Stimulated activated naive CD8-positive, alpha-beta T cell treated with anti-CD3 and anti-CD28 coated beads, Interleukin-15, amount 100 ng/mL, for 72 hours (primary cell): ENCODE results near the gene PPIG.
"Not testable (repeated sequence)": the region's sequence is repeated elsewhere in the genome, so short reads cannot be mapped to it uniquely, and the experiment has no call there.

Experiments
- ATAC-seq: fragments of 150-1000 bp; cut with Tn5 transposase; 2 replicates; pipeline ENCODE4 v1.10.0; 2021; ENCODE audit warnings: mild to moderate bottlenecking, moderate library complexity
- DNase-seq, 2 donors: peaks; one replicate each; pipeline ENCODE4 v3.0.0; 2021 to 2022
- H3K27ac Mint-ChIP-seq, 2 donors: one replicate each; pipeline ENCODE4 v1.8.0; 2022; ENCODE audit warnings: mild to moderate bottlenecking in 2 of 2, mixed read lengths in 2 of 2, moderate library complexity in 2 of 2
- H3K27me3 Mint-ChIP-seq: one replicate; pipeline ENCODE4 v1.8.0; 2022; ENCODE audit warnings: mixed read lengths
- H3K4me1 Mint-ChIP-seq: one replicate; pipeline ENCODE4 v1.8.0; 2022; ENCODE audit warnings: mild to moderate bottlenecking, mixed read lengths
- H3K4me3 Mint-ChIP-seq, 2 donors: one replicate each; pipeline ENCODE4 v1.8.0; 2022; ENCODE audit warnings: mild to moderate bottlenecking in 2 of 2, mixed read lengths in 2 of 2, moderate library complexity in 1 of 2
- H3K9me3 Mint-ChIP-seq, 2 donors: one replicate each; pipeline ENCODE4 v1.8.0; 2022; ENCODE audit warnings: mixed read lengths in 2 of 2

The PPIG gene

GRCh38 chr2:169584005-169584877 is at the start of gene PPIG:
PPIG (plus strand) TSS chr2:169584351; CDS start chr2:169604042, 19,691 bp downstream.
- Mint-ChIP-seq H3K27me3 (peaks cover under 1% of the 10 kb centered on the region), H3K9me3 (peaks cover 4 to 7% of the 10 kb centered on the region in 2 donors), H3K4me3 (peak within 1 kb of the TSS; percentile 98), H3K4me1 (peaks cover 33% of the 10 kb centered on the region), H3K27ac (peak within 1 kb of the TSS; percentile 99 to 100)
- ATAC-seq, result peak; percentile 96
- DNase-seq, result peak; percentile 80 to 89

- H3K4me1 Mint-ChIP-seq, H3K4me3 Mint-ChIP-seq, H3K27ac Mint-ChIP-seq, H3K27me3 Mint-ChIP-seq, ATAC-seq, DNase-seq, H3K9me3 Mint-ChIP-seq: not testable (repeated sequence)
These were observed 44.7 kb upstream of the PPIG start for GRCh38 chr2:169539460-169539859.

- no peaks in the 10 kb centered on the region for H3K9me3 Mint-ChIP-seq
- DNase-seq, result no peak
- no peak overlapping the region for H3K4me3 Mint-ChIP-seq
- H3K4me1 Mint-ChIP-seq, result no peaks in the 10 kb centered on the region
- H3K27ac Mint-ChIP-seq, result no peak overlapping the region
- H3K27me3 Mint-ChIP-seq, result no peaks in the 10 kb centered on the region
- no peak for ATAC-seq
These were observed 44.0 kb upstream of the PPIG start for GRCh38 chr2:169540146-169540545.

- Mint-ChIP-seq H3K27me3 (no peaks in the 10 kb centered on the region), H3K27ac (no peak overlapping the region), H3K9me3 (no peaks in the 10 kb centered on the region), H3K4me3 (no peak overlapping the region), H3K4me1 (peaks cover 10% of the 10 kb centered on the region)
- ATAC-seq (no peak), DNase-seq (no peak)
These were observed 41.7 kb upstream of the PPIG start for GRCh38 chr2:169542433-169542832.

- no peaks in the 10 kb centered on the region for H3K9me3 Mint-ChIP-seq
- ATAC-seq, result peak; percentile 53
- no peak overlapping the region for H3K27ac Mint-ChIP-seq
- H3K4me1 Mint-ChIP-seq, result peaks cover 10% of the 10 kb centered on the region
- DNase-seq, result peak; percentile 7 to 12
- H3K4me3 Mint-ChIP-seq, result no peak overlapping the region
- no peaks in the 10 kb centered on the region for H3K27me3 Mint-ChIP-seq
These were observed 37.4 kb upstream of the PPIG start for GRCh38 chr2:169546756-169547155.

GRCh38 chr2:169561364-169561763 is 22.8 kb upstream of the PPIG start:
- ATAC-seq (no peak), DNase-seq (no peak)
- Mint-ChIP-seq H3K9me3 (no peaks in the 10 kb centered on the region), H3K4me1 (no peaks in the 10 kb centered on the region), H3K4me3 (no peak overlapping the region), H3K27me3 (no peaks in the 10 kb centered on the region), H3K27ac (no peak overlapping the region)

- not testable (repeated sequence) for H3K27me3 Mint-ChIP-seq, ATAC-seq, H3K9me3 Mint-ChIP-seq, DNase-seq, H3K4me1 Mint-ChIP-seq, H3K4me3 Mint-ChIP-seq
- H3K27ac Mint-ChIP-seq, result peak overlapping the region in 1 of 2 donors; percentile 92
These were observed 22.1 kb upstream of the PPIG start for GRCh38 chr2:169562084-169562483.

GRCh38 chr2:169562519-169562918 is 21.6 kb upstream of the PPIG start:
- Mint-ChIP-seq H3K4me3 (no peak overlapping the region), H3K27ac (peak overlapping the region in 1 of 2 donors; percentile 92), H3K9me3 (no peaks in the 10 kb centered on the region), H3K27me3 (no peaks in the 10 kb centered on the region), H3K4me1 (no peaks in the 10 kb centered on the region)
- DNase-seq (no peak), ATAC-seq (no peak)

GRCh38 chr2:169565686-169566085 is 18.5 kb upstream of the PPIG start:
- no peaks in the 10 kb centered on the region for H3K27me3 Mint-ChIP-seq
- peaks cover 11% of the 10 kb centered on the region for H3K4me1 Mint-ChIP-seq
- DNase-seq, result no peak
- H3K9me3 Mint-ChIP-seq, result no peaks in the 10 kb centered on the region
- no peak overlapping the region for H3K4me3 Mint-ChIP-seq
- no peak for ATAC-seq
- no peak overlapping the region for H3K27ac Mint-ChIP-seq

- Mint-ChIP-seq H3K27ac (no peak overlapping the region), H3K4me3 (no peak overlapping the region), H3K4me1 (peaks cover 26% of the 10 kb centered on the region), H3K27me3 (no peaks in the 10 kb centered on the region), H3K9me3 (no peaks in the 10 kb centered on the region)
- DNase-seq (no peak), ATAC-seq (no peak)
These were observed 14.2 kb upstream of the PPIG start for GRCh38 chr2:169569948-169570347.

GRCh38 chr2:169570752-169571151 is 13.4 kb upstream of the PPIG start:
- H3K27ac Mint-ChIP-seq, H3K9me3 Mint-ChIP-seq, H3K27me3 Mint-ChIP-seq, DNase-seq, ATAC-seq: not testable (repeated sequence)
- H3K4me3 Mint-ChIP-seq, result peak overlapping the region; percentile 22
- H3K4me1 Mint-ChIP-seq, result peaks cover 26% of the 10 kb centered on the region

- DNase-seq (no peak), ATAC-seq (no peak)
- Mint-ChIP-seq H3K27me3 (no peaks in the 10 kb centered on the region), H3K4me3 (no peak overlapping the region), H3K4me1 (peaks cover 26% of the 10 kb centered on the region), H3K9me3 (no peaks in the 10 kb centered on the region), H3K27ac (no peak overlapping the region)
These were observed 12.6 kb upstream of the PPIG start for GRCh38 chr2:169571571-169571970.

- no peak overlapping the region for H3K4me3 Mint-ChIP-seq
- no peaks in the 10 kb centered on the region for H3K9me3 Mint-ChIP-seq
- no peak for DNase-seq
- H3K4me1 Mint-ChIP-seq, result peaks cover 26% of the 10 kb centered on the region
- H3K27ac Mint-ChIP-seq, result no peak overlapping the region
- H3K27me3 Mint-ChIP-seq, result no peaks in the 10 kb centered on the region
- no peak for ATAC-seq
These were observed 12.0 kb upstream of the PPIG start for GRCh38 chr2:169572189-169572588.

- no peak for DNase-seq
- no peak for ATAC-seq
- no peaks in the 10 kb centered on the region for H3K27me3 Mint-ChIP-seq
- H3K4me3 Mint-ChIP-seq, result peak overlapping the region; percentile 96
- peak overlapping the region in 1 of 2 donors; percentile 74 for H3K27ac Mint-ChIP-seq
- no peaks in the 10 kb centered on the region for H3K9me3 Mint-ChIP-seq
- H3K4me1 Mint-ChIP-seq, result peaks cover 26% of the 10 kb centered on the region
These were observed 11.4 kb upstream of the PPIG start for GRCh38 chr2:169572821-169573159.

GRCh38 chr2:169573160-169573973 is 10.8 kb upstream of the PPIG start, which contains the start of gene FASTKD1:
FASTKD1 (minus strand) TSS chr2:169573865; CDS start chr2:169572029, 1,836 bp downstream.
- ATAC-seq (peak; percentile 99), DNase-seq (peak; percentile 64 to 84)
- Mint-ChIP-seq H3K9me3 (no peaks in the 10 kb centered on the region), H3K27me3 (no peaks in the 10 kb centered on the region), H3K27ac (peak within 1 kb of the TSS; percentile 74 to 91), H3K4me3 (peak within 1 kb of the TSS; percentile 96), H3K4me1 (peaks cover 26% of the 10 kb centered on the region)

GRCh38 chr2:169573974-169574299 is 10.2 kb upstream of the PPIG start:
- Mint-ChIP-seq H3K27me3 (peaks cover 5% of the 10 kb centered on the region), H3K9me3 (no peaks in the 10 kb centered on the region), H3K4me3 (peak overlapping the region; percentile 96), H3K27ac (peak overlapping the region; percentile 74 to 91), H3K4me1 (peaks cover 26% of the 10 kb centered on the region)
- DNase-seq, result no peak
- no peak for ATAC-seq
